Measurements from ENCODE around the gene ACAP1. TPM values are rescaled to one million over a fixed set of nuclear protein-coding genes. Genes with fewer than 3 reads are reported as not detected.
"Not testable (repeated sequence)": the region's sequence is repeated elsewhere in the genome, so short reads cannot be mapped to it uniquely, and the experiment has no call there.

ACAP1 gene
- total and polyA plus RNA-seq, 3 donors from 2014 or later, result 12.6 to 140 (median 95.2) TPM

GRCh38 chr17:7356756-7357155 lies 20.4 kb downstream of the ACAP1 start:
- no peak for TF ChIP-seq POLR2A (IDR thresholded peaks at IDR 0.05)
- TF ChIP-seq CTCF (IDR thresholded peaks at IDR 0.05), result no peak
- Histone ChIP-seq H3K4me1 (peaks cover 14% of the 10 kb centered on the region), H3K9me3 (no peaks in the 10 kb centered on the region), H3K36me3 (ENCODE audit: low read depth, missing control alignments) (no peaks in the 10 kb centered on the region), H3K27me3 (no peaks in the 10 kb centered on the region), H3K27ac (no peak overlapping the region), H3K4me3 (no peak overlapping the region)
- WGBS, 2 donors, result 80 to 91% methylated on average over 7 to 8 of the region's 8 CpGs
- intact Hi-C loops (cut with DNase I; ENCODE audit: low total_unique reads), result loop anchor here (10.0 kb wide), 1 partner anchor 208 kb away; the partner anchor contains the start of gene SENP3
- DNase-seq, result no peak

- no peak for TF ChIP-seq CTCF (IDR thresholded peaks at IDR 0.05)
- TF ChIP-seq POLR2A (IDR thresholded peaks at IDR 0.05), result no peak
- Histone ChIP-seq H3K4me1 (peaks cover 13% of the 10 kb centered on the region), H3K4me3 (no peak overlapping the region), H3K36me3 (ENCODE audit: low read depth, missing control alignments) (no peaks in the 10 kb centered on the region), H3K9me3 (no peaks in the 10 kb centered on the region), H3K27me3 (no peaks in the 10 kb centered on the region), H3K27ac (no peak overlapping the region)
- WGBS, 2 donors, result 82 to 86% methylated on average over 2 of the region's 2 CpGs
- intact Hi-C loops (cut with DNase I; ENCODE audit: low total_unique reads), result loop anchor here (10.0 kb wide), 1 partner anchor 207 kb away; the partner anchor contains the start of gene SENP3
- DNase-seq, result no peak
These were observed 21.1 kb downstream of the ACAP1 start for GRCh38 chr17:7357381-7357780.

- no peak overlapping the region for H3K4me3 ChIP-seq
- intact Hi-C loops (cut with DNase I; ENCODE audit: low total_unique reads), result no loop called here
- WGBS, 2 donors, result 82 to 92% methylated on average over 3 of the region's 3 CpGs
These were observed 25.6 kb downstream of the ACAP1 start for GRCh38 chr17:7361906-7362305.

GRCh38 chr17:7363311-7363710 lies 27.0 kb downstream of the ACAP1 start:
- 89 to 94% methylated on average over 6 of the region's 6 CpGs for WGBS, 2 donors
- intact Hi-C loops (cut with DNase I; ENCODE audit: low total_unique reads), result no loop called here
- Histone ChIP-seq H3K27ac (no peak overlapping the region), H3K4me1 (no peaks in the 10 kb centered on the region), H3K27me3 (no peaks in the 10 kb centered on the region), H3K9me3 (no peaks in the 10 kb centered on the region), H3K4me3 (no peak overlapping the region), H3K36me3 (ENCODE audit: low read depth, missing control alignments) (no peaks in the 10 kb centered on the region)
- TF ChIP-seq POLR2A (IDR thresholded peaks at IDR 0.05), result no peak
- TF ChIP-seq CTCF (IDR thresholded peaks at IDR 0.05), result no peak
- DNase-seq, result no peak

More at GRCh38 chr17:7361906-7362305, 25.6 kb downstream of the ACAP1 start:
- H3K9me3 ChIP-seq, result no peaks in the 10 kb centered on the region
- no peak overlapping the region for H3K27ac ChIP-seq
- TF ChIP-seq CTCF (IDR thresholded peaks at IDR 0.05) (no peak), POLR2A (IDR thresholded peaks at IDR 0.05) (no peak)
- no peak for DNase-seq
- H3K27me3 ChIP-seq, result no peaks in the 10 kb centered on the region
- no peaks in the 10 kb centered on the region for H3K4me1 ChIP-seq
- H3K36me3 ChIP-seq (ENCODE audit: low read depth, missing control alignments), result no peaks in the 10 kb centered on the region

- H3K9me3 ChIP-seq; H3K27me3 ChIP-seq; H3K4me3 ChIP-seq; H3K36me3 ChIP-seq (ENCODE audit: low read depth, missing control alignments); intact Hi-C loops (cut with DNase I; ENCODE audit: low total_unique reads); H3K27ac ChIP-seq; H3K4me1 ChIP-seq; DNase-seq: not testable (repeated sequence)
- WGBS, 2 donors, result 85 to 87% methylated on average over 6 of the region's 7 CpGs
These were observed 29.6 kb downstream of the ACAP1 start for GRCh38 chr17:7365963-7366362.

All from testis (tissue), 3 donors.